DOHH2 (cell line): ENCODE measurements around the gene TPO.

Source experiments
- H3F3A ChIP-seq: fragments of 200-600 bp; sonication (generic), shearing (Covaris generic); 2 replicates; pipeline ENCODE4 v1.6.0; 2016; ENCODE audit warnings: antibody characterized with exemption, mild to moderate bottlenecking; ENCODE audit not compliant: control insufficient read depth, insufficient read depth
- H3K27ac ChIP-seq: fragments of 200-600 bp; sonication (generic); 2 replicates; pipeline ENCODE4 v1.5.1; 2014; ENCODE audit warnings: low read depth, mild to moderate bottlenecking, low read length, moderate library complexity
- H3K27me3 ChIP-seq: fragments of 200-600 bp; sonication (generic); 2 replicates; pipeline ENCODE4 v1.6.1; 2014; ENCODE audit warnings: mild to moderate bottlenecking, low read length, mixed read lengths; ENCODE audit not compliant: control insufficient read depth
- H3K36me3 ChIP-seq: fragments of 200-600 bp; sonication (generic); 2 replicates; pipeline ENCODE4 v1.6.1; 2014; ENCODE audit warnings: mild to moderate bottlenecking, low read length, moderate library complexity, mixed read lengths; ENCODE audit not compliant: control insufficient read depth
- H3K4me1 ChIP-seq: fragments of 200-600 bp; sonication (generic); 2 replicates; pipeline ENCODE4 v1.6.1; 2014; ENCODE audit warnings: mild to moderate bottlenecking, low read length, mixed read lengths; ENCODE audit not compliant: control insufficient read depth
- H3K4me2 ChIP-seq: fragments of 200-600 bp; sonication (generic); 2 replicates; pipeline ENCODE4 v1.6.0; 2014; ENCODE audit warnings: mild to moderate bottlenecking, low read length, moderate library complexity
- H3K4me3 ChIP-seq: fragments of 200-600 bp; sonication (generic); 2 replicates; pipeline ENCODE4 v1.5.1; 2014; ENCODE audit warnings: mild to moderate bottlenecking, low read length, mixed read lengths
- H3K79me2 ChIP-seq: fragments of 200-600 bp; sonication (generic); 2 replicates; pipeline ENCODE4 v1.6.1; 2014; ENCODE audit warnings: mild to moderate bottlenecking, low read length, mixed read lengths; ENCODE audit not compliant: control insufficient read depth
- H3K9me2 ChIP-seq: fragments of 200-600 bp; sonication (generic); replicated peaks from 2 replicates; pipeline ENCODE4 v1.6.1; 2014; ENCODE audit warnings: mild to moderate bottlenecking, low read length, mixed read lengths; ENCODE audit not compliant: control insufficient read depth
- H3K9me3 ChIP-seq: fragments of 200-600 bp; sonication (generic); 2 replicates; pipeline ENCODE4 v1.6.1; 2014; ENCODE audit warnings: antibody characterized with exemption, low read length, mixed read lengths; ENCODE audit not compliant: control insufficient read depth, insufficient read depth
- H4K20me1 ChIP-seq: fragments of 200-600 bp; sonication (generic); 2 replicates; pipeline ENCODE4 v1.6.0; 2014; ENCODE audit warnings: low read depth, mild to moderate bottlenecking, antibody characterized with exemption, low read length, moderate library complexity; ENCODE audit not compliant: control insufficient read depth, insufficient read depth
- CTCF ChIP-seq: fragments of 200-600 bp; sonication (generic); IDR thresholded peaks from one replicate; pipeline ENCODE4 v1.5.1; 2014; ENCODE audit warnings: antibody characterized with exemption, mild to moderate bottlenecking, low read depth, low read length; ENCODE audit not compliant: poor library complexity, severe bottlenecking
- EZH2phosphoT487 ChIP-seq: fragments of 200-600 bp; sonication (generic); IDR thresholded peaks from 2 replicates; pipeline ENCODE4 v1.6.1; 2017; ENCODE audit warnings: borderline replicate concordance, mild to moderate bottlenecking, antibody characterized with exemption, low read length, moderate library complexity, mixed read lengths

TPO gene

DNA sequence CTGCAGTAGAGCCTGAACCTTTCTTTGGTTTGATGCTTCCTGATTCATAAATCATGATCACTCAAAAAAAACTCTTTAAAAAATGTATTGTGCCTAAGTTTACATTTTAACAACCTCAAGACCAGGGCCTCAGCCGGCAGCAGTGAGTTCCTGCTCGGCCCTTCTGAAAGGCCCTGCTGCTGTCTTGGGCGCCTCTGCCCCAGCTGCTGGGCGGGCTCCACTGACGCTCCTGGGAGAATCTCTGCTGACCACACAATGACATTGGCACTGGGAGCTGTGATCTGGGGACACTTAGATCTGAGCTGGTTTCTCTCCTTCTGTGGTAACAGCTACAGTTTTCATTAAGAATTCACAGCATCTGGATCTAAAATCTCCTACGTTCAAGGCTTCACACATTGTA, 25.7 kb downstream of the TPO start:
- no peak overlapping the region for H3K27ac ChIP-seq
- no peak for TF ChIP-seq EZH2phosphoT487
- no peaks in the 10 kb centered on the region for H3K4me1 ChIP-seq
- no peaks in the 10 kb centered on the region for H3K36me3 ChIP-seq
- no peaks in the 10 kb centered on the region for H4K20me1 ChIP-seq
- no peaks in the 10 kb centered on the region for H3K79me2 ChIP-seq
- H3F3A ChIP-seq, result no peaks in the 10 kb centered on the region
- H3K9me2 ChIP-seq, result no peaks in the 10 kb centered on the region
- H3K4me2 ChIP-seq, result no peak overlapping the region
- H3K27me3 ChIP-seq, result no peaks in the 10 kb centered on the region
- H3K4me3 ChIP-seq, result no peak overlapping the region
- H3K9me3 ChIP-seq, result no peaks in the 10 kb centered on the region

- H4K20me1 ChIP-seq, result no peaks in the 10 kb centered on the region
- no peaks in the 10 kb centered on the region for H3F3A ChIP-seq
- H3K4me1 ChIP-seq, result no peaks in the 10 kb centered on the region
- H3K27ac ChIP-seq, result no peak overlapping the region
- no peak overlapping the region for H3K4me2 ChIP-seq
- H3K9me2 ChIP-seq, result no peaks in the 10 kb centered on the region
- no peaks in the 10 kb centered on the region for H3K36me3 ChIP-seq
- H3K79me2 ChIP-seq, result no peaks in the 10 kb centered on the region
- no peaks in the 10 kb centered on the region for H3K27me3 ChIP-seq
- TF ChIP-seq EZH2phosphoT487, result no peak
- TF ChIP-seq CTCF, result no peak
- no peaks in the 10 kb centered on the region for H3K9me3 ChIP-seq
- H3K4me3 ChIP-seq, result no peak overlapping the region
Observed at GRCh38 chr2:1440581-1440980, 27.3 kb downstream of the TPO start.

GRCh38 chr2:1446301-1446700, 33.0 kb downstream of the TPO start:
- Histone ChIP-seq H3F3A (no peaks in the 10 kb centered on the region), H3K79me2 (no peaks in the 10 kb centered on the region), H3K9me3 (peaks cover 2% of the 10 kb centered on the region; the same call in 1 of the 2 replicates), H3K9me2 (no peaks in the 10 kb centered on the region), H3K36me3 (no peaks in the 10 kb centered on the region), H3K4me3 (no peak overlapping the region), H3K27me3 (no peaks in the 10 kb centered on the region), H4K20me1 (no peaks in the 10 kb centered on the region), H3K27ac (no peak overlapping the region), H3K4me2 (no peak overlapping the region), H3K4me1 (no peaks in the 10 kb centered on the region)
- no peak for TF ChIP-seq CTCF
- no peak for TF ChIP-seq EZH2phosphoT487

DNA sequence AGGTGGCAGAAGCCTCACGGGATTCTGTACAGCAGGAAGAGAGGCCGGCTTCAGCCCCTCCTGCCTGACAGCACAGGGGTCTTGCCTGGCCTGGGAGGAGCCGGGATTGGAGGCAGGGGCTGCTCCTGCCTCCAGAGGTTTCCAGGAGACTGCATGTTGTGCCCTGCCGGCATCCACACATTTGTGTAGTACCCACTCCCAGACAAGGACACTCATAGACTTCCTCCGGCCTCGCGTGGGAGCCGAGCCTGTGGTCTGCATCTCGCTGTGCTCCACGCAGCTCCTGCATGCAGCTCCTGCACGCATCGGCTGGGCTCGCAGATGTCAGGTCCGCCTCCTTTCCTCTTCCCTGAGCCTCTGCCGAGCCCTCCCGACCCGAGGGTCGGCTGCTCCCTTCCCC, 34.7 kb downstream of the TPO start:
- no peak for TF ChIP-seq CTCF
- TF ChIP-seq EZH2phosphoT487, result no peak
- Histone ChIP-seq H3K4me1 (no peaks in the 10 kb centered on the region), H3K27ac (no peak overlapping the region), H3F3A (no peaks in the 10 kb centered on the region), H3K79me2 (no peaks in the 10 kb centered on the region), H4K20me1 (no peaks in the 10 kb centered on the region), H3K27me3 (no peaks in the 10 kb centered on the region), H3K4me3 (no peak overlapping the region), H3K4me2 (no peak overlapping the region), H3K9me2 (no peaks in the 10 kb centered on the region), H3K9me3 (peaks cover 2% of the 10 kb centered on the region; the same call in 1 of the 2 replicates), H3K36me3 (no peaks in the 10 kb centered on the region)
